Breast epithelium (tissue), 4 donors: ENCODE measurements around the gene UNC13B. TPM values are rescaled to one million over a fixed set of nuclear protein-coding genes. Genes with fewer than 3 reads are reported as not detected.
A peak's percentile ranks its signal among the peaks of the same experiment; 100 is the strongest.

Source experiments
- DNase-seq, 2 donors: peaks; one replicate each; pipeline ENCODE4 v3.0.0-alpha.2; 2019; ENCODE audit warnings: low spot score in 2 of 2
- H3K27ac ChIP-seq, 2 donors: fragments of 200-600 bp; sonication (generic) in 1 of 2; one replicate each; pipeline ENCODE4 v1.5.1; 2016 to 2019; ENCODE audit warnings: mild to moderate bottlenecking in 1 of 2
- H3K27me3 ChIP-seq, 2 donors: fragments of 200-600 bp; sonication (generic) in 1 of 2; one replicate each; pipeline versions ENCODE4 v1.5.1 to v1.6.0; 2017 to 2019; ENCODE audit warnings: control low read depth in 1 of 2, mild to moderate bottlenecking in 1 of 2
- H3K36me3 ChIP-seq: fragments of 200-600 bp; one replicate; pipeline ENCODE4 v1.5.1; 2019
- H3K4me1 ChIP-seq, 2 donors: fragments of 200-600 bp; sonication (generic); one replicate each; pipeline ENCODE4 v1.5.1; 2016 to 2019; ENCODE audit warnings: control low read depth in 1 of 2
- H3K4me3 ChIP-seq, 3 donors: fragments of 200-600 bp; sonication (generic); 1 replicate in 2 of 3; 2 replicates in 1 of 3; pipeline ENCODE4 v1.5.1; 2016 to 2019; ENCODE audit warnings: mild to moderate bottlenecking in 3 of 3, moderate library complexity in 2 of 3
- H3K9me3 ChIP-seq, 2 donors: fragments of 200-600 bp; sonication (generic) in 1 of 2; one replicate each; pipeline ENCODE4 v1.5.1; 2016 to 2019; ENCODE audit warnings: control low read depth in 1 of 2
- CTCF ChIP-seq, 3 donors: fragments of 450-650 bp; IDR thresholded peaks; one replicate each; pipeline ENCODE4 v1.5.1; 2016 to 2017; ENCODE audit warnings: antibody characterized with exemption in 3 of 3, mild to moderate bottlenecking in 3 of 3, moderate library complexity in 3 of 3
- POLR2A ChIP-seq: fragments of 450-650 bp; IDR thresholded peaks from one replicate; pipeline ENCODE4 v1.6.1; 2016; ENCODE audit warnings: antibody characterized with exemption, mild to moderate bottlenecking, moderate library complexity
- POLR2AphosphoS5 ChIP-seq, 3 donors: sonication (generic); formaldehyde crosslinking; IDR thresholded peaks; one replicate each; pipeline ENCODE4 v1.6.1; 2017; ENCODE audit warnings: antibody characterized with exemption in 3 of 3
- intact Hi-C: fragments of 100-400 bp; cut with DNase I; formaldehyde crosslinking; loops from one replicate; pipeline ENCODE4 v1.15.1; 2023; ENCODE audit warnings: low total_unique reads
- total RNA-seq, 3 donors: library from RNA; depleted of rRNA; stranded (reverse); fragments of >200 nt; gene quantifications; one replicate each; pipeline ENCODE4 v1.1.0, GENCODE V29; 2016

The UNC13B gene
- total RNA-seq, 3 donors from 2014 or later, result 19.3 to 36.6 (median 27.2) TPM

DNA sequence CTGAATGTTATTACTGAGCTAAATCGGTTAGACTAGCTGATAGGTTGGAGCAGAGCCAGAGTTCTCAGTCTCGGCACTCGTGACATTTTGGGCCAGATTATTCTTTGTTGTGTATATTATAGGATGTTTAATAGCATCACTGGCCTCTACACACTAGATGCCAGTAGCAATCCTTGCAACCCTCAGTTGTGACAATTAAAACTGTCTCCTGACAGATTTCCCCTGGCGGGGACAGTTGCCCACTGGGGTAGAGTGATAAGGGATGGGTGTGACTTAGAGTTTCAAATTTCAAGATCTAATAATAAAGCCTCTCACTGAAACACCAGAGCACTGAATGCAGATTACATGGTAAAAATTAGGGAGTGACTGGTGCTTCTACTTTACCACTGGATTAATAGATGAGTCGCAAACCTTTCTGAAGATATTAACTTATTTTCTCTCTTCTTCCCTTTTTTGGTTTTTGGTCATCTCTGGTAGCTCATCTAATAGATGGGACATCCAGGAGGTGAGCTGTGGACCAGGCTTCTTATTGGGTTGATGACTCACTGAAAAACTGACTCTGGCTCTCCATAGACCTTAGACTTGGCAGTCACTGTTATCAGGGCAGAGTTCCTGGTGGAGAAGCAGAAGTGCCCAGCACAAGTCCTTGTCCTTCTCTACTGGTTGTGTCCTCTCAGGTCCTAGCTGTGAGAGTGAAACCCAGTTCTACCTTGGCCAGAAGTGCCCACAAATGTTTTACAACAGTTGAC is 150.3 kb downstream of the UNC13B start:
- H3K27ac ChIP-seq, result no peak overlapping the region
- TF ChIP-seq CTCF (IDR thresholded peaks at IDR 0.05) (no peak), POLR2AphosphoS5 (IDR thresholded peaks at IDR 0.05) (no peak), POLR2A (no peak)
- H3K9me3 ChIP-seq, result no peaks in the 10 kb centered on the region
- no peaks in the 10 kb centered on the region for H3K27me3 ChIP-seq
- no peaks in the 10 kb centered on the region for H3K36me3 ChIP-seq
- intact Hi-C loops, result no loop called here
- no peaks in the 10 kb centered on the region for H3K4me1 ChIP-seq
- no peak for DNase-seq
- no peak overlapping the region for H3K4me3 ChIP-seq

- intact Hi-C loops, result no loop called here
- no peaks in the 10 kb centered on the region for H3K4me1 ChIP-seq
- H3K4me3 ChIP-seq, result no peak overlapping the region
- H3K27ac ChIP-seq, result no peak overlapping the region
- no peaks in the 10 kb centered on the region for H3K9me3 ChIP-seq
- H3K27me3 ChIP-seq, result no peaks in the 10 kb centered on the region
- TF ChIP-seq POLR2AphosphoS5 (IDR thresholded peaks at IDR 0.05) (no peak), CTCF (IDR thresholded peaks at IDR 0.05) (no peak), POLR2A (no peak)
- no peak for DNase-seq
- no peaks in the 10 kb centered on the region for H3K36me3 ChIP-seq
Observed at GRCh38 chr9:35313460-35313859, 151.7 kb downstream of the UNC13B start.

DNA sequence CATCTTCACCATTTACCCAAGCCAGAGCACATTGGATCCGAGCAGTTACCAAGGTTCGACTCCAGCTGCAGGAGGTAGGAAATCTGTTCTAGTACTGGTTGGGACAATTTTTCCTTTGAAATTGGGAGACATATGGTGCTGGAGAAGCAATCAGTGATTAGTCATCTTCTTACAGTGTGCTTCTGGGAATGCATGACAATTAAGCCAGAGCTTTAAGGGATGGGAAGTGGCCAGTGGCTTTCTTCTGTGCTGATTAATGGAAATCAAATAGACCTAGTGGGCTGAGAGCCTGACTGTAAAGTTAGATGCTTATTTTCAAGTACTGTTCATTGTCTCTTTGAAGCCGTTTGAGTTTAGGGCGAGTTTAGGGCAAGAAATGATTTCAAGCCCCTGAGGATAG is 152.1 kb downstream of the UNC13B start:
- no peaks in the 10 kb centered on the region for H3K9me3 ChIP-seq
- no peak overlapping the region for H3K4me3 ChIP-seq
- H3K27me3 ChIP-seq, result no peaks in the 10 kb centered on the region
- no peak for DNase-seq
- no peaks in the 10 kb centered on the region for H3K36me3 ChIP-seq
- no peaks in the 10 kb centered on the region for H3K4me1 ChIP-seq
- intact Hi-C loops, result no loop called here
- H3K27ac ChIP-seq, result no peak overlapping the region
- TF ChIP-seq POLR2A, result no peak
- no peak for TF ChIP-seq POLR2AphosphoS5 (IDR thresholded peaks at IDR 0.05)
- no peak for TF ChIP-seq CTCF (IDR thresholded peaks at IDR 0.05)

DNA sequence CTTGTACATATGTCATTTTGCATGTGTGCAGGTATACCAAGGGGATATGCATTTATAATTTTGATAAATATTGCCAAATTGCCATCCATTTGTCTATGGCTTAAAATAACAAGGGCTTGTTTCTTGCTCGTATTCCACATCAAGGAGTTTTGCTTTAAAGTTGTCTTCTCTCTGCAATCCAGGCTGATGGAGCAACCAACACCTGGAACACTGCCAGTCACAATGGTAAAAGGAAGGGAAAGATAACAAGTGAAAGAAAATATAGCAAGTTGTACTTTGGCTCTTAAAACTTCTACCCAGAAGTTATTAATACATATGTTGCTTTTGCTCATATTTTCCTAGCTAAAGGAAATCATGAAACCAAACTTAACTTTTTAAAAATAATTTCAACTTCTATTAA is 156.9 kb downstream of the UNC13B start:
- no peaks in the 10 kb centered on the region for H3K36me3 ChIP-seq
- no peak overlapping the region for H3K27ac ChIP-seq
- no peak for DNase-seq
- H3K27me3 ChIP-seq, result no peaks in the 10 kb centered on the region
- H3K9me3 ChIP-seq, result no peaks in the 10 kb centered on the region
- H3K4me3 ChIP-seq, result no peak overlapping the region
- no peak for TF ChIP-seq POLR2AphosphoS5 (IDR thresholded peaks at IDR 0.05)
- no peak for TF ChIP-seq CTCF (IDR thresholded peaks at IDR 0.05)
- no peak for TF ChIP-seq POLR2A
- intact Hi-C loops, result no loop called here
- H3K4me1 ChIP-seq, result no peaks in the 10 kb centered on the region

DNA sequence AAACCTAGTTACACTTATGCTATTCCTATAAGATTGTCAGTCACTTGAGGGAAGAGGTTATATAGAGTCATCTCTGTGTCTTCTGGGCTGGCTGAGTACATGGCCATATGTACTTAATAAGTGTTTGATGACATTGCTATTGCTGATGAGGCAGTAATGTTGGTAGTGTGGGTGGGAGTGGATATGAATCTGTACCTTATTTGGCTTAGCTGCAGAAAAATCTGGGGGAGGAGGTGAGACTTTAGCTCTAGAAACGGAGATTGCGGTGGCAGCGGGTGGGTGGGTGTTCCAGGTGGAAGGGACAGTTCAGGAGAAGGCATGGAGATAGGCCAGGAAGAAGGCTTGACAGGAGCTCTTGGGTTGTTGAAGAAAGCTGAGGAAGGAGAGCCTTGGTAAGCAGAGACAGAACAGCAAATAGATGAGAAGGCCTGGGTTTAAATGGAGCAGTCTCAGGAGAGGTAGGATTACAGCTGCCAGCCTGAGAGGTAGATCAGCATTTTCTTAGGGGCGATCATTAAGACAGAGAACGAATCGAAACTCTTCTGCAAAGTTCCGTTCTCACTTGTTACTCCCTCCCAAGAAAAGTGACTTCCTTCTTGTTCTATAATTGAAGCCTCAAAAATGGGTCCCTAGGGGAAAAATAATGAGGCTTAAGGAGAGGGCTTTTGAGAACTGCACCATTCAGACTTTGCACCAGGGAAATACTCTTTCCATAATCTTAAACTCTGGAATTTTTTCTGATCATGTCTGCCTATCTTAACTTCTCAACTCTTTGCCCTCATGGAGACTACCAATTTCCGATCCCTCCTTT is 160.5 kb downstream of the UNC13B start:
- Histone ChIP-seq H3K27ac (no peak overlapping the region), H3K36me3 (no peaks in the 10 kb centered on the region), H3K9me3 (no peaks in the 10 kb centered on the region), H3K4me3 (peak overlapping the region in 1 of 3 donors; percentile 10), H3K4me1 (no peaks in the 10 kb centered on the region), H3K27me3 (no peaks in the 10 kb centered on the region)
- DNase-seq, result no peak
- intact Hi-C loops, result no loop called here
- TF ChIP-seq POLR2A (no peak), CTCF (IDR thresholded peaks at IDR 0.05) (no peak), POLR2AphosphoS5 (IDR thresholded peaks at IDR 0.05) (no peak)
